Smooth muscle cell (in vitro differentiated cells): ENCODE data around the gene CD177. TPM values are rescaled to one million over a fixed set of nuclear protein-coding genes. Genes with fewer than 3 reads are reported as not detected.
"Not testable (repeated sequence)": the region's sequence is repeated elsewhere in the genome, so short reads cannot be mapped to it uniquely, and the experiment has no call there.

Source experiments
- DNase-seq: peaks from one replicate; lab custom pipeline; 2025; ENCODE audit not compliant: unreplicated experiment; lab: John Stamatoyannopoulos, UW
- H2AFZ ChIP-seq: fragments of 200-600 bp; sonication (generic); 2 replicates; pipeline ENCODE4 v1.6.0; 2016; ENCODE audit warnings: antibody characterized with exemption, low read depth, mild to moderate bottlenecking
- H3F3A ChIP-seq: fragments of 200-600 bp; sonication (generic); 2 replicates; pipeline ENCODE4 v1.6.0; 2017; ENCODE audit warnings: antibody characterized with exemption, low read depth
- H3K27ac ChIP-seq: fragments of 200-600 bp; sonication (generic); 2 replicates; pipeline ENCODE4 v1.5.1; 2016; ENCODE audit warnings: low read depth, mild to moderate bottlenecking
- H3K27me3 ChIP-seq: fragments of 200-600 bp; sonication (generic); 2 replicates; pipeline ENCODE4 v1.6.1; 2016; ENCODE audit warnings: low read depth, mild to moderate bottlenecking
- H3K36me3 ChIP-seq: fragments of 200-600 bp; sonication (generic); 2 replicates; pipeline ENCODE4 v1.5.1; 2016; ENCODE audit warnings: low read depth
- H3K4me1 ChIP-seq: fragments of 200-600 bp; sonication (generic); 2 replicates; pipeline ENCODE4 v1.5.1; 2016; ENCODE audit warnings: low read depth
- H3K4me2 ChIP-seq: fragments of 200-600 bp; sonication (generic); 2 replicates; pipeline ENCODE4 v1.6.0; 2016; ENCODE audit warnings: mild to moderate bottlenecking
- H3K4me3 ChIP-seq: fragments of 200-600 bp; sonication (generic); 2 replicates; pipeline ENCODE4 v1.5.1; 2016; ENCODE audit warnings: mild to moderate bottlenecking
- H3K79me2 ChIP-seq: fragments of 200-600 bp; sonication (generic); 2 replicates; pipeline ENCODE4 v1.6.0; 2016; ENCODE audit warnings: low read depth, mild to moderate bottlenecking
- H3K9ac ChIP-seq: fragments of 200-600 bp; sonication (generic); 2 replicates; pipeline ENCODE4 v1.6.0; 2016; ENCODE audit warnings: low read depth
- H3K9me3 ChIP-seq: fragments of 200-600 bp; sonication (generic); replicated peaks from 2 replicates; pipeline ENCODE4 v1.5.1; 2016; ENCODE audit warnings: low read depth
- H4K20me1 ChIP-seq: fragments of 200-600 bp; sonication (generic); 2 replicates; pipeline ENCODE4 v1.6.0; 2016; ENCODE audit warnings: low read depth
- WGBS: methylation state at CpG from one replicate; pipeline ENCODE4 v1.1.7; 2016; ENCODE audit warnings: low lambda C conversion rate; 5-methylcytosine and 5-hydroxymethylcytosine counted together
- polyA plus RNA-seq: library from polyadenylated mRNA; unstranded; fragments of >200 nt; fragmentation: Nextera tagmentation; extraction: Ambion mirVana; gene quantifications from 2 replicates; pipeline ENCODE4 v1.2.1, GENCODE V29; 2016
- total RNA-seq: library from RNA; depleted of rRNA; stranded (reverse); fragments of >200 nt; gene quantifications from 2 replicates; pipeline ENCODE4 v1.2.3, GENCODE V29; 2014
- TF ChIP-seq, protein P1 (sequence below): fragments of 200-600 bp; sonication (generic); IDR thresholded peaks from 2 replicates; pipeline ENCODE4 v1.5.1; 2017; ENCODE audit warnings: borderline replicate concordance, mild to moderate bottlenecking, antibody characterized with exemption; ENCODE audit not compliant: insufficient read depth, poor library complexity, severe bottlenecking

Gene CD177
- total and polyA plus RNA-seq, 2 experiments from 2014 or later = not detected

DNA sequence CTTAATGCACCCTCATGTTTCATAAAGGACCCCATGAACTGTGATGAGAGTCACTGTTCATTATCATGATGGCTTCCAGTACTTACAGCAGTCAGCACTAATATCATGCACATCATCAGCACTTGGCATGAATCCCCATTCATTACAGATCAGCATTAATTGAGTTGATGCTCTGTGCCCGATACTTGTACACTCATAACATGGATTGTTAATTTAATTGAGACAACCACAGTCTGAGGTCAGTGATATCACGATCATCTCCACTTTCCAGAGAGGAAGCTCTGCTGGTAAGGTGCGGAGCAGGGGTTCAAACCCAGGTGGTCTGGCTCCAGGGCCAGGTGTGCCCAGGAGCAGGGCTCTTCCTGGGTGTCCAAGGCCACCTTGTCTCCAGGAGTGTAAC lies 40.0 kb downstream of the CD177 start:
- not testable (repeated sequence) for H3K36me3 ChIP-seq, H4K20me1 ChIP-seq, H3K27ac ChIP-seq, H3K79me2 ChIP-seq, DNase-seq, H3K4me3 ChIP-seq, H2AFZ ChIP-seq, H3K4me2 ChIP-seq, H3F3A ChIP-seq, H3K9ac ChIP-seq, H3K27me3 ChIP-seq, H3K9me3 ChIP-seq, H3K4me1 ChIP-seq
- WGBS = 84% methylated on average over 3 of the region's 3 CpGs

DNA sequence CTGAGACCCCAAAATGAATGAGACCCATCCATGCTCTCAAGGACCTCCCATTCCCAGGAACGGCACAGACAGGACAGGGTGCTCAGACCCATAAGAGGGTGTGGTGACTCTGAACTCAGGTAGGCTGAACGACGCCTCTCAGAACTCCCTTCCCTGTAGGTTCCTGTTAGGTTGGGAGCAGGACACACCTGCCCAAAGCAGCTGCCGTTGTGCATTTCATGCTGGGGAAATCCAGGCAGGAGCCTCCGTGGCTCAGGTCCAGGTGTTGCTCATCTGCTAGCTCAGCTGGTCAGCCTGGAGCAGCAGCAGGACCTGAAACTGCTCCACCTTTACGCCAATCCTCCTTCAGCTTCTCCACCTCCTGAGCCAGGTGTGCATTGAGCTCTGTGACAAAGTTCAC lies 42.1 kb downstream of the CD177 start:
- no peak for DNase-seq
- no peak overlapping the region for H3K27ac ChIP-seq
- H3K4me2 ChIP-seq = no peak overlapping the region
- no peaks in the 10 kb centered on the region for H3F3A ChIP-seq
- H3K79me2 ChIP-seq = no peaks in the 10 kb centered on the region
- H3K4me1 ChIP-seq = no peaks in the 10 kb centered on the region
- TF ChIP-seq, protein P1, sequence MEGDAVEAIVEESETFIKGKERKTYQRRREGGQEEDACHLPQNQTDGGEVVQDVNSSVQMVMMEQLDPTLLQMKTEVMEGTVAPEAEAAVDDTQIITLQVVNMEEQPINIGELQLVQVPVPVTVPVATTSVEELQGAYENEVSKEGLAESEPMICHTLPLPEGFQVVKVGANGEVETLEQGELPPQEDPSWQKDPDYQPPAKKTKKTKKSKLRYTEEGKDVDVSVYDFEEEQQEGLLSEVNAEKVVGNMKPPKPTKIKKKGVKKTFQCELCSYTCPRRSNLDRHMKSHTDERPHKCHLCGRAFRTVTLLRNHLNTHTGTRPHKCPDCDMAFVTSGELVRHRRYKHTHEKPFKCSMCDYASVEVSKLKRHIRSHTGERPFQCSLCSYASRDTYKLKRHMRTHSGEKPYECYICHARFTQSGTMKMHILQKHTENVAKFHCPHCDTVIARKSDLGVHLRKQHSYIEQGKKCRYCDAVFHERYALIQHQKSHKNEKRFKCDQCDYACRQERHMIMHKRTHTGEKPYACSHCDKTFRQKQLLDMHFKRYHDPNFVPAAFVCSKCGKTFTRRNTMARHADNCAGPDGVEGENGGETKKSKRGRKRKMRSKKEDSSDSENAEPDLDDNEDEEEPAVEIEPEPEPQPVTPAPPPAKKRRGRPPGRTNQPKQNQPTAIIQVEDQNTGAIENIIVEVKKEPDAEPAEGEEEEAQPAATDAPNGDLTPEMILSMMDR = no peak
- H3K4me3 ChIP-seq = no peak overlapping the region
- 84% methylated on average over 6 of the region's 6 CpGs for WGBS
- no peaks in the 10 kb centered on the region for H3K36me3 ChIP-seq
- H3K9me3 ChIP-seq = no peaks in the 10 kb centered on the region
- no peaks in the 10 kb centered on the region for H4K20me1 ChIP-seq
- H3K27me3 ChIP-seq = no peaks in the 10 kb centered on the region
- H3K9ac ChIP-seq = no peak overlapping the region
- no peak overlapping the region for H2AFZ ChIP-seq

DNA sequence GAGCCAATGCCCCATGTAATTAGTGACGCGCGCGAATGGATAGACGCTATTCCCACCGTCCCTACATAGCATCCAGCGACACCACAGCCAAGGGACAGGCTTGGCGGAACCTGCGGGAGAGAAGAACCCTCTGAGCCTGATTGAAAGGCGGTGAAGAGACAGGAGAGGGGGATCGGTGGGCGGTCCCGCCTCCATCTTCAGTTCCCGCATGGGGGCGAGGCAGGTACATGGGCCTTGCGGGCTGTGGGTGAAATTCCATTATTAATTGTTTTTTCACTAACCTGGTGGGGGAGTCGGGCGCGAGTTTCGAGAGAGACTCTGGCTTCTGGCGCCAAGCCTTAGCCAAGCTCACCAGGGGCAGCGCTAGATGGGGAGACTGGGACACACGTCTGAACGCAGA lies 52.8 kb downstream of the CD177 start:
- no peak overlapping the region for H3K27ac ChIP-seq
- no peak overlapping the region for H3K4me3 ChIP-seq
- no peaks in the 10 kb centered on the region for H4K20me1 ChIP-seq
- H3K36me3 ChIP-seq = no peaks in the 10 kb centered on the region
- H3K9ac ChIP-seq = no peak overlapping the region
- H3F3A ChIP-seq = no peaks in the 10 kb centered on the region
- H3K27me3 ChIP-seq = no peaks in the 10 kb centered on the region
- DNase-seq = no peak
- H3K9me3 ChIP-seq = no peaks in the 10 kb centered on the region
- 61% methylated on average over 24 of the region's 24 CpGs for WGBS
- no peak overlapping the region for H3K4me2 ChIP-seq
- no peaks in the 10 kb centered on the region for H3K4me1 ChIP-seq
- no peaks in the 10 kb centered on the region for H3K79me2 ChIP-seq
- TF ChIP-seq, protein P1 = no peak
- H2AFZ ChIP-seq = no peak overlapping the region

DNA sequence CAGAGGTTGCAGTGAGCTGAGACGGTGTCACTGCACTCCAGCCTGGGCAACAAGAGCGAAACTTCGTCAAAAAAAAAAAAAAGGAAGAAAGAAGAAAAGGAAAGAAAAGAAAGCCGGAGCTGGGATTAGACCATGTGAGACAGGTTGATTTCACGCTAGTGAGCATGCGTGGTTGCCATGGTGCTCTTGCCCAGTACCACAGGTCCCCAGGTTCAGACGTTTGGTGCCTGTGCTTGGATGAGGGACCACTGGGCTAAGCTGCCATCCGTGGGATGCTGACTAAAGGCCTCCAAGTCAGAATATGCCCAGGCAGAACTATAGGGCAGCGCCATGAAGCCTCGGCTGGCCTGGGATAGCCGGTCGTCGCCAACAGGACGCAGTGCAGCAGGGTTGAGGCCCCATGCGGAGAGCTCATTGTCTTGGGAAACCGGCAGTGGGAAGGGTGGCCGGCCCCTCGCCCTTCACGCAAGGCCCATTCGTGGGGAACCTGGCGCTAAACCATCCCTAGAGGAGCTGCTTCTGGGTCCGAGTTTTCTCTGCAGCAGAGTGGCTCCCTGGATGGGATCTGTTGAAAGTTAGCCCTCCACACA lies 54.0 kb downstream of the CD177 start:
- Histone ChIP-seq H4K20me1 (no peaks in the 10 kb centered on the region), H2AFZ (no peak overlapping the region), H3K4me1 (no peaks in the 10 kb centered on the region), H3F3A (no peaks in the 10 kb centered on the region), H3K9me3 (no peaks in the 10 kb centered on the region), H3K9ac (no peak overlapping the region), H3K79me2 (no peaks in the 10 kb centered on the region), H3K27ac (no peak overlapping the region), H3K36me3 (no peaks in the 10 kb centered on the region), H3K27me3 (no peaks in the 10 kb centered on the region), H3K4me3 (no peak overlapping the region), H3K4me2 (no peak overlapping the region)
- TF ChIP-seq, protein P1 = no peak
- WGBS = 81% methylated on average over 21 of the region's 22 CpGs
- DNase-seq = no peak
